Forelimb muscle (tissue), 1 donor: ENCODE results near the gene TARBP2. TPM values are rescaled to one million over a fixed set of nuclear protein-coding genes. Genes with fewer than 3 reads are reported as not detected.

ENCODE experiments used
- DNase-seq: peaks from one replicate; pipeline ENCODE4 v3.0.0-alpha.2; 2013; ENCODE audit warnings: low read depth
- polyA plus RNA-seq: library from polyadenylated mRNA; unstranded; fragments of 120-200 nt; gene quantifications from one replicate; pipeline ENCODE4 v1.2.1, GENCODE V29; 2013; ENCODE audit not compliant: insufficient read length

Gene TARBP2
- polyA plus RNA-seq, 1 donor: 20.9 TPM

DNA sequence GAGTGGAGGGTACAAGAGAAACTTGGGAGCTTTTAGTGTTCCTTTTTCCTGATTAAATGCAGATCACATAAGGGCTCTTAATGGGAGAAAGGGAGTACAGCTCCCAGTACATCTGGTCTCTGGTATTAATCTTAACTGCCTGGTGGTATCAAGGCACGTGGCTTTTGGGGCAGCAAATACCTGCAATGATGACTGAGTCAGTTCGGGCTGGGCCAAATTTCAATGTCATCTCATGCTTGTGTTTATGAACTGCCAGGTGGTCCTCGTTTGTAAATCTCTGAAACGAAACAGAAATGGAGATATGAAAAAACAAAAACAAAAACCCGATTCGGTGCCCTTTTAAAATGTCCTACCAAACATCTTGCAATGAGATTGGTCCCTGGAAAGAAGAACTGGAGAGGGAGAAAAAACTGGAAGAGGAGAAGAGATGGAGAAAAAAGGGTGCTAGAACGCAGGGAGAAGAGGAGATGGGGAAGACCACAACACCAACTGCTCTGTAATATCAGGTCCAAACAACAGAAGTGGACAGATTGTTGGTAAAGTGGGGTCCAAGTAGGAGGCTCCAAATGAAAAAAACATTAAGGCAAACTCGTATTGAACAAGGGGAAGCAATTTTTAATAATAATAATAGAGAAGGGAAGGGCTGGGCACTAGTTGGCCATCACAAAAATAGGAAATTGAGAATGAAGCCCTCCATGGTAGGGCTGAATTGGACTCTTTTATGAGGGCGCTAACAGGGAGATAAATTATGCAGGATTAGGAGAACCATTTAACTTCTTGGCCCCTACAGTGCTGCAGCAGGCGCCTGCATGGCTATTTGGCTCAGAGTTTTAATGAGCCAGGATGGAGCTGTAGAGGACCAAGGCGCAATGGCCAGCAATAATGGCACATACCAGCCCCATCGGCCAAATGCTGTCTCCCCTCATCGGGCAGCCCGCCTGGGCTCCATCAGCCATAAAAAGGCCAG lies 51.6 kb downstream of the TARBP2 start:
- DNase-seq: no peak

Other genes with a start within 250 kb of the TARBP2 start
- gene ESPL1, start 233.0 kb upstream of the TARBP2 start, polyA plus RNA-seq: 4.3 TPM
- gene PFDN5, start 205.7 kb upstream of the TARBP2 start, polyA plus RNA-seq: 497 TPM
- gene MYG1, start 201.6 kb upstream of the TARBP2 start, polyA plus RNA-seq: 37.2 TPM
- gene AAAS, start 179.7 kb upstream of the TARBP2 start, polyA plus RNA-seq: 52.4 TPM
- 0.15 TPM for gene SP7, start 164.9 kb upstream of the TARBP2 start, polyA plus RNA-seq
- 37.2 TPM for gene SP1, start 121.1 kb upstream of the TARBP2 start, polyA plus RNA-seq
- 0.09 TPM for gene AMHR2, start 77.4 kb upstream of the TARBP2 start, polyA plus RNA-seq
- 41.6 TPM for gene PRR13, start 59.5 kb upstream of the TARBP2 start, polyA plus RNA-seq
- gene PCBP2, start 49.2 kb upstream of the TARBP2 start, polyA plus RNA-seq: 550 TPM
- gene MAP3K12, start 1.8 kb upstream of the TARBP2 start, polyA plus RNA-seq: 14.3 TPM
- gene NPFF, start 6.2 kb downstream of the TARBP2 start, polyA plus RNA-seq: not detected
- gene ATF7, start 125.1 kb downstream of the TARBP2 start, polyA plus RNA-seq: 49.7 TPM
- 857 TPM for gene ATP5MC2, start 174.8 kb downstream of the TARBP2 start, polyA plus RNA-seq
- 80.8 TPM for gene CALCOCO1, start 226.2 kb downstream of the TARBP2 start, polyA plus RNA-seq